Keratinocyte (primary cell): ENCODE results near the gene PLD5. TPM values are rescaled to one million over a fixed set of nuclear protein-coding genes. Genes with fewer than 3 reads are reported as not detected.

Source experiments
- DNase-seq: peaks from one replicate; pipeline ENCODE4 v3.0.0-alpha.2; 2011; ENCODE audit warnings: low read depth, missing footprints, low spot score
- FAIRE-seq: peaks from 2 replicates; lab custom pipeline; 2011; peaks lifted over from hg19 to GRCh38; lab: Jason Lieb, UNC
- H2AFZ ChIP-seq: 2 replicates; pipeline ENCODE4 v1.6.0; 2012; ENCODE audit warnings: low read length, control low read depth, inconsistent platforms; ENCODE audit not compliant: control insufficient read depth
- H3K27ac ChIP-seq: 2 replicates; pipeline ENCODE4 v1.5.1; 2011; ENCODE audit warnings: low read length; ENCODE audit not compliant: control insufficient read depth, insufficient read depth
- H3K27me3 ChIP-seq: 3 replicates; pipeline ENCODE4 v1.6.0; 2011; ENCODE audit warnings: low read length; ENCODE audit not compliant: control insufficient read depth, insufficient read depth; ENCODE audit errors: extremely low read depth
- H3K36me3 ChIP-seq, 2 experiments: 2 replicates in 1 of 2; 3 replicates in 1 of 2; pipeline ENCODE4 v1.5.1; 2011; ENCODE audit warnings: low read length in 2 of 2, mild to moderate bottlenecking in 1 of 2; ENCODE audit not compliant: control insufficient read depth in 2 of 2, insufficient read depth in 2 of 2; ENCODE audit errors: extremely low read depth in 1 of 2
- H3K4me1 ChIP-seq: 3 replicates; pipeline ENCODE4 v1.5.1; 2011; ENCODE audit warnings: low read length; ENCODE audit not compliant: control insufficient read depth, insufficient read depth; ENCODE audit errors: extremely low read depth
- H3K4me2 ChIP-seq: 3 replicates; pipeline ENCODE4 v1.6.0; 2011; ENCODE audit warnings: low read depth, low read length; ENCODE audit not compliant: control insufficient read depth, insufficient read depth; ENCODE audit errors: extremely low read depth
- H3K4me3 ChIP-seq, 3 experiments: fragments of 200-600 bp in 1 of 3; sonication (generic) in 1 of 3; 2 replicates in 2 of 3; 3 replicates in 1 of 3; pipeline ENCODE4 v1.5.1; 2011 to 2016; ENCODE audit warnings: low read length in 3 of 3, mild to moderate bottlenecking in 3 of 3, control low read depth in 2 of 3, inconsistent platforms in 1 of 3, low read depth in 1 of 3, mixed read lengths in 1 of 3, mixed run types in 1 of 3, moderate library complexity in 1 of 3; ENCODE audit not compliant: control insufficient read depth in 2 of 3, insufficient read depth in 2 of 3; ENCODE audit errors: extremely low read depth in 1 of 3
- H3K79me2 ChIP-seq: 2 replicates; pipeline ENCODE4 v1.6.0; 2012; ENCODE audit warnings: low read length; ENCODE audit not compliant: control insufficient read depth, insufficient read depth
- H3K9ac ChIP-seq: 3 replicates; pipeline ENCODE4 v1.6.0; 2011; ENCODE audit warnings: low read length; ENCODE audit not compliant: control insufficient read depth, insufficient read depth; ENCODE audit errors: extremely low read depth
- H3K9me1 ChIP-seq: 3 replicates; pipeline ENCODE4 v1.6.0; 2011; ENCODE audit warnings: low read length; ENCODE audit not compliant: control insufficient read depth, insufficient read depth; ENCODE audit errors: extremely low read depth
- H3K9me3 ChIP-seq: 2 replicates; pipeline ENCODE4 v1.5.1; 2012; ENCODE audit warnings: low read depth, low read length; ENCODE audit not compliant: control insufficient read depth
- H4K20me1 ChIP-seq: 3 replicates; pipeline ENCODE4 v1.6.0; 2011; ENCODE audit warnings: low read length; ENCODE audit not compliant: control insufficient read depth, insufficient read depth; ENCODE audit errors: extremely low read depth
- EZH2 ChIP-seq: IDR thresholded peaks from one replicate; pipeline ENCODE4 v1.6.1; 2012; ENCODE audit warnings: inconsistent platforms, mild to moderate bottlenecking, low read length, moderate library complexity
- dilution Hi-C: fragments of 300-500 bp; cut with MboI; formaldehyde crosslinking; loops from one replicate; pipeline ENCODE4 v1.7.0; 2020; ENCODE audit warnings: low sequenced_read_pairs; ENCODE audit not compliant: extremely low pct_ligation_motif_present
- polyA plus RNA-seq, 5 experiments: library from polyadenylated mRNA; depleted of rRNA in 3 of 5; stranded (reverse) in 3 of 5; stranded (forward) in 1 of 5; unstranded in 1 of 5; fragments of >200 nt; gene quantifications; 1 replicate in 1 of 5; 2 replicates in 3 of 5; 3 replicates in 1 of 5; pipeline versions ENCODE4 v1.2.1 to v1.2.3, GENCODE V29; 2011 to 2012; ENCODE audit warnings: missing spikeins in 2 of 5, low read depth in 1 of 5, low replicate concordance in 1 of 5
- TF ChIP-seq, protein P1 (sequence below), 3 experiments: IDR thresholded peaks in 1 of 3; conservative IDR thresholded peaks in 1 of 3; optimal IDR thresholded peaks in 1 of 3; 2 replicates in 2 of 3; 3 replicates in 1 of 3; pipeline versions ENCODE3 to v1.5.1; 2011; ENCODE audit warnings: low read length in 3 of 3, mild to moderate bottlenecking in 3 of 3, moderate library complexity in 2 of 3, control low read depth in 1 of 3, inconsistent platforms in 1 of 3; ENCODE audit not compliant: insufficient read depth in 2 of 3; ENCODE audit errors: extremely low read depth in 1 of 3

PLD5 gene
- polyA plus RNA-seq, 1 donor (not counting 4 experiments of a cell fraction or from before 2014, with no cell fraction given): 7.2 TPM

DNA sequence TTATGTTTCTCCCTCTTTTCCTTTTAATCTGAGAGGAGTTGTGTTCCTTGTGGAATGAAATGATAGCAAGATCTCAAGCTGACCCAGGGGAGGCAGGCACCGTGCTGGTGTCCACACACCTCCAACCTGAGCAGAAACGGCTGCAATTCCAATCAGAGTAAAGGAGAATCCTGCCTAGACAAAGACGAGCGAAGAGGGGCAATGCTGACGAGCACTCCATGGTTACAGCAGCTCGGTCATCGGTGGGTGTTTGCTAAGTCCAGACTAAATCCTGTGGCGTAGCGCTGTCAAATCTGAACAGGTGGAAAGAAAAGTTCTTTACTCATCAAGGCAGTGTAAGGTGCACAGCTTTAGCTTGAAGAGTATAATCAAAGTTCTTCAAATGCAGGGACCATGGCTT lies 74.8 kb downstream of the PLD5 start:
- dilution Hi-C loops: no loop called here

DNA sequence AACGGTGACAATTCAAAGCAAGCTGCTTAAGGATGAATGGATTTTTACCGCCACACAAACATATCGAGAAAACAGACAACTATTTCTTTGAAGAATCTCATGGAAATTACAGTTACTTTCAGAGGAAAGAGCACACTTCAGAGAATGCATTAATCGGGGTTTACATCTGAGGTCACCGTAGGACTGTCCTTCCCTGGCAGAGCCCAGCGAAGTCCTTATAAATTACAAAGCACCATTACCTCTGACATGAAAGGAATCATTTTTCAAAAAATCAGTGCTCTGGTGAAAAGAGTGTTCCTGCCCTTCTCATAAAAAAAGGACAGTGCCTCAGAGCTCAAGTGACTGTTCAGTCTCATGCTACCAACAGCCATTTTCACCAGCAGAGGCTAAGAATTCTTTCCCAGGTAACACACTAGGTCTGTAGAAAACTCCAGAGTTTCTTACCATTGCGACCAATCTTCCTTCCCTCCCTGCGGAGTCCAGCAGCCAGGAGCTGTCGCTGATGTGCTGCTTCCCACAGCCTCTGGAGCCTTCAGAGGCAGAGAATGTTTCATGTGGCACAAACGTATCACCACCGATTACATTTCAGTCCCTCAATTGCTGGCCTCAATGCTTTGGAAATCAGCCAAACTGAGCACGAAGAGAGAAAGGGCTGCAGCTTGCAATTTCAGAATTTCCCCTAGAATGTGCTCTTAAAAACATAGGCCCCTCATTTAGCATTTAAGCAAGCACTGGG lies 75.4 kb downstream of the PLD5 start:
- Histone ChIP-seq H2AFZ (no peak overlapping the region), H3K9me1 (no peaks in the 10 kb centered on the region), H3K4me3 (no peak overlapping the region), H3K9ac (no peak overlapping the region), H3K79me2 (no peaks in the 10 kb centered on the region), H3K9me3 (no peaks in the 10 kb centered on the region), H3K27me3 (no peaks in the 10 kb centered on the region), H3K4me1 (no peaks in the 10 kb centered on the region), H3K4me2 (peak overlapping the region; percentile 17), H4K20me1 (no peaks in the 10 kb centered on the region), H3K36me3 (peaks cover 3 to 6% of the 10 kb centered on the region in 2 experiments), H3K27ac (no peak overlapping the region)
- no peak for TF ChIP-seq EZH2
- TF ChIP-seq, protein P1, sequence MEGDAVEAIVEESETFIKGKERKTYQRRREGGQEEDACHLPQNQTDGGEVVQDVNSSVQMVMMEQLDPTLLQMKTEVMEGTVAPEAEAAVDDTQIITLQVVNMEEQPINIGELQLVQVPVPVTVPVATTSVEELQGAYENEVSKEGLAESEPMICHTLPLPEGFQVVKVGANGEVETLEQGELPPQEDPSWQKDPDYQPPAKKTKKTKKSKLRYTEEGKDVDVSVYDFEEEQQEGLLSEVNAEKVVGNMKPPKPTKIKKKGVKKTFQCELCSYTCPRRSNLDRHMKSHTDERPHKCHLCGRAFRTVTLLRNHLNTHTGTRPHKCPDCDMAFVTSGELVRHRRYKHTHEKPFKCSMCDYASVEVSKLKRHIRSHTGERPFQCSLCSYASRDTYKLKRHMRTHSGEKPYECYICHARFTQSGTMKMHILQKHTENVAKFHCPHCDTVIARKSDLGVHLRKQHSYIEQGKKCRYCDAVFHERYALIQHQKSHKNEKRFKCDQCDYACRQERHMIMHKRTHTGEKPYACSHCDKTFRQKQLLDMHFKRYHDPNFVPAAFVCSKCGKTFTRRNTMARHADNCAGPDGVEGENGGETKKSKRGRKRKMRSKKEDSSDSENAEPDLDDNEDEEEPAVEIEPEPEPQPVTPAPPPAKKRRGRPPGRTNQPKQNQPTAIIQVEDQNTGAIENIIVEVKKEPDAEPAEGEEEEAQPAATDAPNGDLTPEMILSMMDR (optimal IDR thresholded peaks at IDR 0.05 in 1 of 3, IDR thresholded peaks at IDR 0.05 in 1 of 3, conservative IDR thresholded peaks at IDR 0.05 in 1 of 3; ENCODE audit: extremely low read depth in 1 of 3, insufficient read depth in 2 of 3, low read length in 3 of 3): no peak
- DNase-seq (no peak), FAIRE-seq (no peak)
- dilution Hi-C loops: no loop called here

More for the DNA sequence above, 74.8 kb downstream of the PLD5 start:
- H3K4me2 ChIP-seq: no peak overlapping the region
- no peak overlapping the region for H3K9ac ChIP-seq
- H3K4me1 ChIP-seq: no peaks in the 10 kb centered on the region
- H3K4me3 ChIP-seq: no peak overlapping the region
- no peaks in the 10 kb centered on the region for H3K9me1 ChIP-seq
- DNase-seq: no peak
- H4K20me1 ChIP-seq: no peaks in the 10 kb centered on the region
- no peaks in the 10 kb centered on the region for H3K27me3 ChIP-seq
- no peak overlapping the region for H3K27ac ChIP-seq
- TF ChIP-seq EZH2: no peak
- TF ChIP-seq, protein P1 (optimal IDR thresholded peaks at IDR 0.05 in 1 of 3, IDR thresholded peaks at IDR 0.05 in 1 of 3, conservative IDR thresholded peaks at IDR 0.05 in 1 of 3; ENCODE audit: extremely low read depth in 1 of 3, insufficient read depth in 2 of 3, low read length in 3 of 3): no peak
- no peak overlapping the region for H2AFZ ChIP-seq
- H3K9me3 ChIP-seq: no peaks in the 10 kb centered on the region
- peaks cover 3 to 6% of the 10 kb centered on the region in 2 experiments for H3K36me3 ChIP-seq
- H3K79me2 ChIP-seq: no peaks in the 10 kb centered on the region
- FAIRE-seq: no peak
